GM12872 (cell line): ENCODE results near the gene CLCN4.

Experiments
- TF ChIP-seq, protein P1 (sequence below): IDR thresholded peaks from 3 replicates; pipeline ENCODE4 v1.5.1; 2011; ENCODE audit warnings: low read depth, mild to moderate bottlenecking, low read length, moderate library complexity; ENCODE audit not compliant: insufficient read depth

Gene CLCN4

DNA sequence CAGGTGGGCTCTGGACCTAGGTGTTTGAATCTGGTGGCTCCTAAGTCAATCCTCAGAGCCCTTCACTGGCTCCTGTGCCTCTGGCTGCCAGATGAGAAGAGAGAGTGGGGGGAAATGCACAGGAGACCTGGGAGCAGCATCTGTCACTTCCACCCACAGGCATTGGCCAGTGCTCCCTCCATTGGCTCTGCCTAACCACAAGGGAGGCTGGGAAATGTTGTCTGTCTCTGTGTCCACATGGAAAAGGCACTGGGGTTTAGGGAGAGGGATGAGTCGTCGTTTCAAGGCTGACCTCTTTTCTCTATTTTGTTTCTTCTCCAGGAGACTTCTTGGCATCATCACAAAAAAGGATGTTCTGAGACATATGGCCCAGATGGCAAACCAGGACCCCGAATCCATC lies 76.4 kb downstream of the CLCN4 start:
- TF ChIP-seq, protein P1, sequence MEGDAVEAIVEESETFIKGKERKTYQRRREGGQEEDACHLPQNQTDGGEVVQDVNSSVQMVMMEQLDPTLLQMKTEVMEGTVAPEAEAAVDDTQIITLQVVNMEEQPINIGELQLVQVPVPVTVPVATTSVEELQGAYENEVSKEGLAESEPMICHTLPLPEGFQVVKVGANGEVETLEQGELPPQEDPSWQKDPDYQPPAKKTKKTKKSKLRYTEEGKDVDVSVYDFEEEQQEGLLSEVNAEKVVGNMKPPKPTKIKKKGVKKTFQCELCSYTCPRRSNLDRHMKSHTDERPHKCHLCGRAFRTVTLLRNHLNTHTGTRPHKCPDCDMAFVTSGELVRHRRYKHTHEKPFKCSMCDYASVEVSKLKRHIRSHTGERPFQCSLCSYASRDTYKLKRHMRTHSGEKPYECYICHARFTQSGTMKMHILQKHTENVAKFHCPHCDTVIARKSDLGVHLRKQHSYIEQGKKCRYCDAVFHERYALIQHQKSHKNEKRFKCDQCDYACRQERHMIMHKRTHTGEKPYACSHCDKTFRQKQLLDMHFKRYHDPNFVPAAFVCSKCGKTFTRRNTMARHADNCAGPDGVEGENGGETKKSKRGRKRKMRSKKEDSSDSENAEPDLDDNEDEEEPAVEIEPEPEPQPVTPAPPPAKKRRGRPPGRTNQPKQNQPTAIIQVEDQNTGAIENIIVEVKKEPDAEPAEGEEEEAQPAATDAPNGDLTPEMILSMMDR: no peak

DNA sequence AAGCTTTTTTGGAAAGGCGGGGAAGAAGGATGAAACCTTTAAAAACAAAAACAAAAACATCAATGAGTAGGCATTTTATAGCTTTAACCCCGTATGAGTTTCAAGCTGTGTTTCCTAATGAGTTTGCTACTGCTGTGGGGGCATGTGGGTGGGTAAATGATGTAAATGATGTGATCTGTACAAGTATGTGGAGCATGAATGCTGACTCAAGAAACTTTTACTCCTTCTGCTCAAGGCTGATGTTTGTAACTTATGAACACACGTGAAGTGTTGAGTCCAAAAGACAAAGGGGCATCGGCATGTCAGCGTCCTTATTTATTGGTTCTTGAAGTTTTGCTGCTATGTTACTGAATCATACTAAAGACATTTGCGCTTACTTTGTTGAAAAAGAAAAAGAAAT lies 76.9 kb downstream of the CLCN4 start:
- TF ChIP-seq, protein P1: no peak

DNA sequence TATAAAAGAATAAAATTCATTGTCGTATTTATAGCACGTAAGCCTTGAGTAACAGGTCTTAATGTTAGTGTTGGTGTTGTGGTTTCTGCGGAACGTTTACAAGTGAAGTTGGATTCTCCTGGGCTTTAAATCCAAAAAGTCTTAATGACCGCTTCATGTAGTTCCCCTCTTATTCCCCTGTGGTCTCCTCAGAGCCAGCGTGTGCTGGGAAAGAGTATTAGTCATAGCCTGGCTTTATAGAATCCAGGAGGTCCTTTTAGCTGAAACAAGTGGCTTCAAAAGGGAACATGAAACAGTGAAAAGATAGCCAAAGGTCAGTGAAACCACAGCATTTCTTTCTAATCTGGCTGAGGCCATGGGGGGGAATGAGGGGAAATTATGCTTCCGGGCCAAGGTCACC lies 79.1 kb downstream of the CLCN4 start:
- TF ChIP-seq, protein P1: no peak

DNA sequence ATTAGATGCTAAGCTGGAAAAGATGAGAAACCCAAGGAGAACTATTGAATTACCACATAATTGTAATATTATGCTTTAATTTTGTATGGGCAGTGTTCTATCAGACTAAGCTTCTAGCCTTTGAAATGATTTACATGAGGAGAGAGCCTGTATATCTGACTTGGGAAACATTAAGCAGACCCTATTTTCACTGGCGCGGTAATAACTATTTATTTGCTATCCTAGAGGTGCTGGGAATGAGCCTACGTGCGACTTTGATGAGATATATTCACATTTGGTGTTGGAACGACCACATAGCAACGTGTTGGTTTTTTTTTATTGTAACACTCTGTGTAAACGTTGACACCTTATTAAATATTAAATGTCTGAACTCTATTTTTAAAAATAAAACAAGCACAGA lies 80.5 kb downstream of the CLCN4 start:
- TF ChIP-seq, protein P1: no peak

DNA sequence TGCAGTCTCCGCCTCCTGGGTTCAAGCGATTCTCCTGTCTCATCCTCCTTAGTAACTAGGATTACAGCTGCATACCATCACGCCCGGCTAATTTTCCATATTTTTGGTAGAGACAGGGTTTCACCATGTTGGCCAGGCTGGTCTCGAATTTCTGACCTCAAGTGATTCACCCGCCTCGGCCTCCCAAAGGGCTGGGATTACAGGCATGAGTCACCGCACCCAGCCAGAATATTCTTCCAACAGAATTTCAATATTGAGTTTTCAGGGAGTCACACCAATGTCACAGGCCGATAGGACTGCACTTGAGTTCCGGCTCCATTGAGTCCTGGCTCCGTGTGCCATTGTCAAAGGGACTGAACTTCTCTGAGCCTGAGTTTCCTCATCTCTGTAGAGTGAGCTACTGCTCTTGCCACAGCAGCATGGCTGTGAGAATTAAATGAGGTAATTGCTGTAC lies 82.9 kb downstream of the CLCN4 start:
- TF ChIP-seq, protein P1: no peak

DNA sequence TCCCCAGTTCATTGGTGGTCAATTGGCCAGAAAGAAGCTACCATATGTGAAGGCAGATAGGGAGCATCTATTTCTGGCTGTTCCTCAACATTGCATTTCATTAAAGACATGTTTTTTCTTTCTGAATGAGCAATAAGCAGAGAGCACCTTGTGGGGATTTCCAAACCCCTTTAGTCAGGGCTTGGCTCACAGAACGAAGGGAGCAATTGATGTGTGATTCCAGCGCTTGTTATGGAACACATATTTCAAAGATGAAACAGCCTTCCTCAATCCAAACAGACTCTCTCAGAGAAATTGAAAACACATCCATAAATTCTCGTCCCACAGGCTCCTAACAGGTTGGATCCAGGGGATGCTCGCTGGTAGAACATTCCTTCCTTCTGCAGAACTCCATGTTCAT lies 84.1 kb downstream of the CLCN4 start:
- TF ChIP-seq, protein P1: no peak

DNA sequence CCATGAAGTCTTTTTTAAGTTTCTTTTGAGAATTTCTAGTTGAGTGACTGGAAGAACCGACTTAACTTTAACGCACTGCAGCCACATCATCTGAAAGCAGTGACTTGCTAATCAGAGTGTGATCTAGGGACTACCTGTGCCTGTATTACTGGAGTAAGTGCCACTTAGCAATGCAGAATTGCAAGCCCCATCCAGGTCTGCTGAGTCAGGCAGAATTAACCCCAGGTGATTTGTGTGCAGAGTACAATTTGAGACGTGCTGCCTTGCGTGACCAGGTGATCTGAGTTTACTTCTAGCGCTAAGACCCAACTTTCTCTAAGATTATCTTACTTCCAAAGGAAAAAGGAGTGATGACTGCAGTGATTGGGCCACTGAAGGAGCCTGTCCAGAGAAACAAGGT lies 85.3 kb downstream of the CLCN4 start:
- TF ChIP-seq, protein P1: no peak

DNA sequence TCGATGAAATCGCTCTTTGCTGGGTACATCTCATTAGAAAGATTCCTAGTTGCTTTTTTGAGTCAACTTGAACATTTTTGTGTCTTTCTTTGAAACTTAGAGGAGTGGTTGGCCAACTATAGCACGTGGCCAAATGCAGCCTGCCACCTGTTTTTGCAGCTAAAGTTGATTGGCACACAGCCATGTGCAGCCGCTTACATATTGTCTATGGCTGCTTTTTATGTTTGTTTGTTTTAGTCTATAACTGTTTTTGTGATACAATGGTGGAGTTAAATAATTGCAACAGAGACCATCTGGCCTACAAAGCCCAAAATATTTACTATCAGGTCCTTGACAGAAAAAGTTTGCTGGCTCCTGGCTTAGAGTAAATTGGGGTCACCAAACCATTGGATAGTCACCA lies 86.3 kb downstream of the CLCN4 start:
- TF ChIP-seq, protein P1: no peak
